PC-3 (cell line): ENCODE data around the gene CDH13.

ENCODE experiments used
- EZH2 ChIP-seq: fragments of 300-600 bp; sonication (generic); IDR thresholded peaks from one replicate; pipeline ENCODE4 v1.6.1; 2017; ENCODE audit warnings: antibody characterized with exemption, mild to moderate bottlenecking, low read length; ENCODE audit not compliant: unreplicated experiment
- EZH2phosphoT487 ChIP-seq: fragments of 300-600 bp; sonication (generic); IDR thresholded peaks from 2 replicates; pipeline ENCODE4 v1.6.1; 2018; ENCODE audit warnings: mild to moderate bottlenecking, antibody characterized with exemption, low read length, borderline replicate concordance
- TF ChIP-seq, protein P1 (sequence below): fragments of 300-600 bp; sonication (generic); conservative IDR thresholded peaks from 2 replicates; pipeline ENCODE4 v1.5.1; 2017; ENCODE audit warnings: antibody characterized with exemption, low read depth, mild to moderate bottlenecking, low read length

DNA sequence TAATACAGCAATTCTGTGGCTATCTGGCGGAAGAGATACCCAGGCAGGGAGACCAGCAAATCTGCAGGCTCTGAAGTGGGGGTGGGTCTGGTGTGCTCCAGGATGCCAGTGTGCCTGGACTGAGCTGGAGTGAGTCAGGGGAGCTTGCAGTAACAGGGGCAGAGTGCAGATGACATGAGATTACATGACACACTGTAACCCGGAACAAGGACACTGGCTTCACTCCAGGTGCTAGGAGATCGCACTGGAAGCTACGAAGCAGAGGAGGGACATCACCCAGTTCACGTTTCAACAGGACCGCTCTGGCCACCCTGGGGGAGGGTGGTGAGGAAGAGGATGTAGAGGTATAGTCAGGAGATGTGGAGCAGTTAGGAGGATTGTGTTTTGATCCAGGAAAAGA, 475.6 kb downstream of the CDH13 start:
- TF ChIP-seq EZH2 (no peak), EZH2phosphoT487 (no peak)
- TF ChIP-seq, protein P1, sequence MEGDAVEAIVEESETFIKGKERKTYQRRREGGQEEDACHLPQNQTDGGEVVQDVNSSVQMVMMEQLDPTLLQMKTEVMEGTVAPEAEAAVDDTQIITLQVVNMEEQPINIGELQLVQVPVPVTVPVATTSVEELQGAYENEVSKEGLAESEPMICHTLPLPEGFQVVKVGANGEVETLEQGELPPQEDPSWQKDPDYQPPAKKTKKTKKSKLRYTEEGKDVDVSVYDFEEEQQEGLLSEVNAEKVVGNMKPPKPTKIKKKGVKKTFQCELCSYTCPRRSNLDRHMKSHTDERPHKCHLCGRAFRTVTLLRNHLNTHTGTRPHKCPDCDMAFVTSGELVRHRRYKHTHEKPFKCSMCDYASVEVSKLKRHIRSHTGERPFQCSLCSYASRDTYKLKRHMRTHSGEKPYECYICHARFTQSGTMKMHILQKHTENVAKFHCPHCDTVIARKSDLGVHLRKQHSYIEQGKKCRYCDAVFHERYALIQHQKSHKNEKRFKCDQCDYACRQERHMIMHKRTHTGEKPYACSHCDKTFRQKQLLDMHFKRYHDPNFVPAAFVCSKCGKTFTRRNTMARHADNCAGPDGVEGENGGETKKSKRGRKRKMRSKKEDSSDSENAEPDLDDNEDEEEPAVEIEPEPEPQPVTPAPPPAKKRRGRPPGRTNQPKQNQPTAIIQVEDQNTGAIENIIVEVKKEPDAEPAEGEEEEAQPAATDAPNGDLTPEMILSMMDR: no peak
